Erythroblast (primary cell): ENCODE data around the gene ERMARD.

ENCODE experiments used
- GATA1 ChIP-seq: IDR thresholded peaks from 2 replicates; pipeline ENCODE4 v1.6.1; 2011; ENCODE audit warnings: low read depth, mild to moderate bottlenecking, control low read depth, low read length, moderate library complexity
- POLR2A ChIP-seq: IDR thresholded peaks from 2 replicates; pipeline ENCODE4 v1.6.1; 2011; ENCODE audit warnings: mild to moderate bottlenecking, low read length

GRCh38 chr6:169755162-169755561 lies 3.7 kb downstream of the ERMARD start:
- TF ChIP-seq POLR2A = no peak
- no peak for TF ChIP-seq GATA1
